ENCODE data around the gene CLDN9.

CLDN9 gene

GRCh38 chr16:2975161-2975795 lies 37.4 kb upstream of the CLDN9 start:
- DNase-seq = no peak

- DNase-seq = no peak
These were observed 36.5 kb upstream of the CLDN9 start for GRCh38 chr16:2976201-2976600.

DNA sequence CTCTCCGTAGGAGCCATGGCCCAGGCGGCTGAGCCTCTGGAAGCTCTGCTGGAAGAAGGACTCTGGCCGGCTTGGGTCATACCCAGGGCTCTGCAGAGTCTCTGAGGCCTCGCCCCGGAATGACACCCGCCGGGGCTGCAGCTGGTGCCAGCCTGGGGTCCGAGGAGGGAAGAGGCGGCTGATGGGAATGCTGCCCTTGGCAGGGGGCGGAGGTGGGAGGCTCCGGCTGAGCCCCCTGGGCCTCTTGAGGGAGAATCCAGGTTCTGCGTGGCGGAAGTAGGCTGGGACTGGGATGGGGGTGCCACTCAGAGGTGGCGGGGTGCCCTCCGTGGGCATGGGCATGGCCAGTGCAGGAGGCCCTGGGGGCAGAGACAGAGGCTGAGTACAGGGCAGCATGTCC lies 36.0 kb upstream of the CLDN9 start:
- DNase-seq = no peak

DNA sequence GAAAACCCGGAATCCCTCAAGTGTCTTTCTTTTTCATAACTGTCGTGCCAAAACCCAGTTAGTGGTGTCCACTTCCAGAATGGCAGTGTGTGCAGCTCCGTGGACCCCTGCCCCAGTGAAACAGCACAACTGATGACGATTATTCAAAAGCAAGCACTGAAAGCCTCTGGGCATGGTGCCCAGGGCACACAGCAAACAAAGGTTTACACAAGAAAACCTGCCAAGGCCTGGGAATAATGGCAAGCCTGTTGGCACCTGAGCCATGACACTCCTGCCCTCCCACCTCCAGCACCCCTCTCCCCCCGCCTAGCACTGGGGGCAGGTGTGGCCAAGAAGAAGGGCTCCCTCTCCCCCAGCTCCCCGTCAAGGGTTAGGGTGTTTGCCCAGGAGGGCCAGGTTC lies 35.3 kb upstream of the CLDN9 start:
- DNase-seq = no peak

- DNase-seq = no peak
These were observed 33.0 kb upstream of the CLDN9 start for GRCh38 chr16:2979669-2980226.

- DNase-seq = peak; percentile 94
These were observed 32.2 kb upstream of the CLDN9 start, which contains the start of gene PKMYT1 for GRCh38 chr16:2980227-2981176. Gene PKMYT1, minus strand, starts transcription at chr16:2980446. Its CDS starts 789 bp downstream, at chr16:2979657.

GRCh38 chr16:2981177-2981898 lies 31.4 kb upstream of the CLDN9 start:
- no peak for DNase-seq

GRCh38 chr16:2981899-2982250 lies 30.8 kb upstream of the CLDN9 start:
- no peak for DNase-seq

DNA sequence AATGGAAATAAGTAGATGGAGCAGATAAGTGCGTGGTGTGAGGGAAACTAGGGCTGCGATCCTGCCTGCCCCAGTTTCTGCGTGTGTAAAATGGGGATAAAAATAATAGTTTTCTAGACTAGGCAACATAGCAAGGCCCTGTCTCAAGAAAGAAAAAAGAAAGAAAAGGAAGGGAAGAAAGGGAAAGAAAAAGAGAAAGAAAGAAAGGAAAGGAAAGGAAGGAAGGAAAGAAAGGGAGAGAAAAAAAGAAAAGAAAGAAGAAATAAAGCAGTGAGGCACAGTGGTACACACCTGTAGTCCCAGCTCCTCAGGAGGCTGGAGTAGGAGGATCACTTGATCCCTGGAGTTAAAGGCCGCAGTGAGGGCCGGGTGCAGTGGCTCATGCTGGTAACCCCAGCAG lies 30.3 kb upstream of the CLDN9 start:
- DNase-seq = no peak

DNA sequence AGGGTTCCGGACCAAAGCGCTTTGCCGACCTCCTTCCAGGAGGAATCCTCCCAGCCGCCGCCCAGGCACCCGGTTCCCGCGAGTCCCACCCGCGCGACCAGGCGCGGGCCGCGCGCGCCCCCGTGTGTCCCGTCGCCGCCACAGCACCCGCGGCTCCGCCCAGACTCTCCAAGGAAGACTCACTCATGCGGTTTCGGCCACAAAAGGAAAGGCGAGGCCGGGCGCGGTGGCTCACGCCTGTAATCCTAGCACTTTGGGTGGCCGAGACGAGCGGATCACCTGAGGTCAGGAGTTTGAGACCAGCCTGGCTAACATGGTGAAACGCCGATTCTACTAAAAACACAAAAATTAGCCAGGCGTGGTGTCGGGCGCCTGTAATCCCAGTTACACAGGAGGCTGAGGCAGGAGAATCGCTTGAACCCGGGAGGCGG lies 29.0 kb upstream of the CLDN9 start:
- DNase-seq = peak; percentile 57

DNA sequence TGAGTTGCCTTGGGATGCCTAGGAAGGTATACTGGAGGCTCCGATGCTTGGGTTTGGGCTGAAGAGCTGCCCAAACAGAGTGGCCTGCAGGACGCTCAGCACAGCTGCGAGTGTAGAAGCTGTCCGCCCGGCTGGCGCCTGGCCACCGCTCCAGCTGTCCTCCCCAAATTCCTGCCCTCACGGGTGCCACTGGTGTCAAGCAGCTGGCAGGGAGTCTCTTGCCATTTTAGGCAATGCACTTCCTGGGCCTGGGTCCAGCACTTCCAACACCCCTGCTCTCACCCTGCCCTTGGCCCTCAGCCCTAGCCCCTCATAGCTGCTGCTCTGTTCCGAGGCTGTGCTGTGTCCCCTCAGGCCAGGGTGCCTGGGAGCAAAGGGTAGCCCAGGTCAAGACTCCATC lies 27.3 kb upstream of the CLDN9 start:
- DNase-seq = no peak

GRCh38 chr16:2985893-2986355 lies 26.8 kb upstream of the CLDN9 start:
- DNase-seq = no peak

GRCh38 chr16:2986623-2987188 lies 26.0 kb upstream of the CLDN9 start:
- no peak for DNase-seq

- no peak for DNase-seq
These were observed 25.4 kb upstream of the CLDN9 start for GRCh38 chr16:2987286-2987685.

DNA sequence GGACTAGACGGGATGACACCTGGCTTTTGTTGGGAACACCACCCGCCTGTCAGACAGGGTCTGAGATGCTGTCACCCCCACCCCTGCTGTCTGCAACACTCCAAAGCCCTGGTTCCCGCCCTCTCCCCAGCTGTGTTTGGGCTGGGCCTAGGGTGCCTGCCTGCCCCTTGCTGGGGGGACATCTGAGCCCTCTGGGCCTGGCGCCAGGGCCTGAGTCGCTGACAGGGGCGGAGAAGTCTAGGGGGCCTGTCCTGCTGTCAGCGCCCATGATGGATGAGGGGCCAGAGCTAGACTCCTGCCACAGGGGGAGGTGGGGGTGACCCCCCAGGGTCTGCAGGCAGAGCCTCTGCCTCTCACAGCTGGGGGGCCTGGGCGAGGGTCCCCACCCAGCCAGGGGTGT lies 24.9 kb upstream of the CLDN9 start:
- no peak for DNase-seq

DNA sequence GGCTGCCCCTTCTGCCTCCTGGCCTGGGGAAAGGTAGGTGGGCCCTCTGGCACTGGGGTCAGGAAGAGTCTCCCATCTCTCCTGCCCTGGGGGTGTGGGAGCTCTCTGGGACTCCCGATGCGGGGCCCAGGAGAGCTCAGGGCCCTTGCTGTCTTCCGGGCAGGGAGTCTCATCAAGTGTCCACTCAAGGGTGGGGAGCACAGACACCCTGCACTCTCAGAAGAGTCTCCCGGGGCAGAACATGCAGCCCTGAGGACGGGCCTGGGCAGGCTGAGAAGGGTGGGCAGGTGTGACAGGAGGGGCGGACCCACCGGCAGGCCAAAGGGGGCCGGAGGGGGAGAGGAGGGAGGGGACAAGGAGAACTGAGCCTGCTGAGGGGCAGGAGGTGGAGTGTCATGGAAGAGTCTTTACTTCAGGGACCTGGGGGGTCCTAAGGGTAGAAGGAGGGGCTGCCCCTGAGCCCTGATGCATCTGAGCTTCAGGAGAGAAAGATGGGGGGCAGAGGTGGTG lies 24.1 kb upstream of the CLDN9 start:
- no peak for DNase-seq

GRCh38 chr16:2990891-2991290 lies 21.8 kb upstream of the CLDN9 start:
- DNase-seq = no peak

DNA sequence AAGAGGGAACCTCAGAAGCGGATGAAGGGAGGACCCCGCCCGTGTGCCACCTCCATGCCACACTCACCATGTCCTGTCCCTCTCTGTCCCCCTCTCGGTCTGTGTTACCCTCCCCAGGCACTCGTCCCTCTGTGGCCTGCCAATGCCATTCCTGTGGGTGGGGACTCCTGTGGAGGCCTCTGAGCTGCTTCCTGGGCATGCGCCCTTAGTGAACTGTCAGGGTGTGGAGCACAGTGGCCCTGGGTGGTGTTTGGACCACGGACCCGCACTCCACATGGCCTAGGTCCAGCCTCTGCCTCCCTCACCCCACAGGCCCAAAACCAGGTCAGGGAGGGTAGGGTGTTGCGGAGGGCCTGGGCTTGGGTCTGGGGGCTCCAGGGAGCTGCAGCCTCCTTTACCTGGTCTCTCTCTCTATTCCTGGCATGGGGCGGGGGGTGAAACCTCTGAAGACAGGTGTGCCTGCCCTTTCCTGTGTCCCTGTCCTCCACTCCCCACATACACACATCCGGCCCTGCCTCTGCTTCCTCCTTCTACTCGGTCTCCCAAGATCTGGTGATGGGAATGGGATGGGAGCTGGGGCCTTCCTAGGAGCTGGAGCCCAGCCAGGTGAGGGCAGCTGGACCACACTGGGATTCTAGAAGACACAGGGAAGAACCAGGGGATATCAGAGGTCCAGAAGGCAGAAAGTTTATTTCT lies 21.0 kb upstream of the CLDN9 start:
- DNase-seq = no peak

DNA sequence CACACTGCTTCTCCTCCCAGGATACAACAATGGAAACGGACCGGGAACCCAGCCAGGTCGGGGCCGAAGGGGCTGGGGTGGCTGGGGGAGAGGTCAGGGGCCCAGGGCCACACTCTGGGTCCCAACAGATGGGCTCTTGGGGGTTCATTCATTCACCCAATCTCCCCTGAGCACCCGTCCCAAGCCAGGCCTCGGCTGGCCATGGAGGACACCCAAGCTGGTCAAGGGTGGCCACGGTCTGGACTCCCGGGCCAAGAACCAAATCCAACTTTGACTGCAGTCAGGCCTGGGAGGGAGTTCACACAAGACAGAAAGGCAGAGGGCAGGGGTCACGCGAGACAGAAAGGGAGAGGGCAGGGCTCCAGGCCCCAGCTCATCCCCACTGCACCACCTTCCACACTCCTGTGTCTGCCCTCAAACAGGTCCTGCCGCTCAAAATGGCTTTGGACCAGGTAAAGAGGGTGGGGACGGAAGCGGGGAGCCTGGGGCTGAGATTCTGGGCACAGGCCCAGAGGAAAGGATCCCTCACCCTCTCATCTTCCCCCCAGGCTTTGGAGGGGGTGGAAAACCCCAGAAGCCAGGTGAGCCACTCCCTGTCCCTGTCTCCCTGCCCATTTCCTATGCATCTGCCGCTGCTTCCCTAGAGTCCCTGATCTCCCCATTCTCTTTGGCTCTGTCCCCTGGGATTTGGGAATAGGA lies 20.2 kb upstream of the CLDN9 start:
- no peak for DNase-seq

- DNase-seq = no peak
These were observed 16.4 kb upstream of the CLDN9 start for GRCh38 chr16:2996298-2996697.

GRCh38 chr16:2999929-3000328 lies 12.8 kb upstream of the CLDN9 start:
- no peak for DNase-seq

All from activated T-cell treated with anti-CD3 and anti-CD28 coated beads for 4 hours (primary cell).